Measurements from ENCODE around the gene RIF1. TPM values are rescaled to one million over a fixed set of nuclear protein-coding genes. Genes with fewer than 3 reads are reported as not detected.

Gene RIF1
- total RNA-seq, 6 donors from 2014 or later, result 14.1 to 51.7 (median 29.2) TPM

- 97 to 98% methylated on average over 1 of the region's 1 CpG for WGBS, 2 donors
- no peak for ATAC-seq (ENCODE audit: low FRiP score in 2 of 2)
- no peak overlapping the region for H3K27ac ChIP-seq
Observed at GRCh38 chr2:151470556-151470955, 60.9 kb downstream of the RIF1 start.

GRCh38 chr2:151472966-151473365, 63.3 kb downstream of the RIF1 start:
- DNase-seq (no peak), ATAC-seq (ENCODE audit: low FRiP score in 2 of 2) (no peak)
- no peaks in the 10 kb centered on the region for H3K4me1 ChIP-seq
- no peaks in the 10 kb centered on the region for H3K27me3 ChIP-seq
- TF ChIP-seq POLR2A (IDR thresholded peaks at IDR 0.05), result no peak
- TF ChIP-seq EP300 (IDR thresholded peaks at IDR 0.05), result no peak
- TF ChIP-seq CTCF (IDR thresholded peaks at IDR 0.05), result no peak
- no peak for TF ChIP-seq POLR2AphosphoS5 (IDR thresholded peaks at IDR 0.05)
- no peaks in the 10 kb centered on the region for H3K9me3 ChIP-seq
- no peak overlapping the region for H3K4me3 ChIP-seq
- H3K36me3 ChIP-seq, result peaks cover 12 to 94% (median 30%) of the 10 kb centered on the region in 4 donors
- WGBS, 2 donors, result 85 to 89% methylated on average over 3 of the region's 3 CpGs
- no peak overlapping the region for H3K27ac ChIP-seq

More at GRCh38 chr2:151470556-151470955, 60.9 kb downstream of the RIF1 start:
- TF ChIP-seq EP300 (IDR thresholded peaks at IDR 0.05) (no peak), POLR2A (IDR thresholded peaks at IDR 0.05) (no peak), POLR2AphosphoS5 (IDR thresholded peaks at IDR 0.05) (no peak), CTCF (IDR thresholded peaks at IDR 0.05) (no peak)
- no peaks in the 10 kb centered on the region for H3K4me1 ChIP-seq
- H3K27me3 ChIP-seq, result no peaks in the 10 kb centered on the region
- no peak for DNase-seq
- peaks cover 14 to 94% (median 39%) of the 10 kb centered on the region in 4 donors for H3K36me3 ChIP-seq
- no peak overlapping the region for H3K4me3 ChIP-seq
- H3K9me3 ChIP-seq, result no peaks in the 10 kb centered on the region

- DNase-seq (no peak), ATAC-seq (ENCODE audit: low FRiP score in 2 of 2) (no peak)
- Histone ChIP-seq H3K4me1 (no peaks in the 10 kb centered on the region), H3K36me3 (peaks cover 0 to 83% (median 12%) of the 10 kb centered on the region in 4 donors), H3K4me3 (no peak overlapping the region), H3K27ac (no peak overlapping the region), H3K27me3 (no peaks in the 10 kb centered on the region), H3K9me3 (no peaks in the 10 kb centered on the region)
- 61 to 69% methylated on average over 2 of the region's 2 CpGs for WGBS, 2 donors
- TF ChIP-seq EP300 (IDR thresholded peaks at IDR 0.05) (no peak), POLR2A (IDR thresholded peaks at IDR 0.05) (no peak), CTCF (IDR thresholded peaks at IDR 0.05) (no peak), POLR2AphosphoS5 (IDR thresholded peaks at IDR 0.05) (no peak)
Observed at GRCh38 chr2:151475071-151475470, 65.4 kb downstream of the RIF1 start.

GRCh38 chr2:151476287-151476686, 66.6 kb downstream of the RIF1 start:
- no peaks in the 10 kb centered on the region for H3K9me3 ChIP-seq
- no peak overlapping the region for H3K27ac ChIP-seq
- no peaks in the 10 kb centered on the region for H3K27me3 ChIP-seq
- 76 to 93% methylated on average over 1 of the region's 1 CpG for WGBS, 2 donors
- H3K4me3 ChIP-seq, result no peak overlapping the region
- peaks cover 0 to 78% (median 6%) of the 10 kb centered on the region in 4 donors for H3K36me3 ChIP-seq
- H3K4me1 ChIP-seq, result no peaks in the 10 kb centered on the region
- DNase-seq (no peak), ATAC-seq (ENCODE audit: low FRiP score in 2 of 2) (no peak)
- TF ChIP-seq POLR2A (IDR thresholded peaks at IDR 0.05), result no peak
- no peak for TF ChIP-seq POLR2AphosphoS5 (IDR thresholded peaks at IDR 0.05)
- no peak for TF ChIP-seq CTCF (IDR thresholded peaks at IDR 0.05)
- TF ChIP-seq EP300 (IDR thresholded peaks at IDR 0.05), result no peak

GRCh38 chr2:151478011-151478410, 68.3 kb downstream of the RIF1 start:
- Histone ChIP-seq H3K36me3 (peaks cover 0 to 73% (median 6%) of the 10 kb centered on the region in 4 donors), H3K27me3 (no peaks in the 10 kb centered on the region), H3K4me3 (no peak overlapping the region), H3K9me3 (no peaks in the 10 kb centered on the region), H3K4me1 (no peaks in the 10 kb centered on the region), H3K27ac (no peak overlapping the region)
- ATAC-seq (ENCODE audit: low FRiP score in 2 of 2) (no peak), DNase-seq (no peak)
- WGBS, 2 donors, result 95 to 99% methylated on average over 4 of the region's 4 CpGs
- TF ChIP-seq EP300 (IDR thresholded peaks at IDR 0.05) (no peak), POLR2A (IDR thresholded peaks at IDR 0.05) (no peak), CTCF (IDR thresholded peaks at IDR 0.05) (no peak), POLR2AphosphoS5 (IDR thresholded peaks at IDR 0.05) (no peak)

Measured in upper lobe of left lung (tissue), 6 donors.